ENCODE data around the gene IL9R. TPM values are rescaled to one million over a fixed set of nuclear protein-coding genes. Genes with fewer than 3 reads are reported as not detected.

IL9R gene
- total and polyA plus RNA-seq, 12 donors, result 0.07 to 0.43 (median 0.32) TPM; not detected in 9

GRCh38 chrX:155988859-155989258, 8.6 kb upstream of the IL9R start:
- whole genome bisulfite sequencing, 4 donors, result 64 to 74% (median 70%) methylated on average over 4 of the region's 4 CpGs
- TF ChIP-seq CTCF (IDR thresholded peaks at IDR 0.05), result no peak
- no peak for TF ChIP-seq POLR2A (IDR thresholded peaks at IDR 0.05)

GRCh38 chrX:155993421-155993820, 4.1 kb upstream of the IL9R start:
- TF ChIP-seq POLR2A (IDR thresholded peaks at IDR 0.05), result no peak
- no peak for TF ChIP-seq CTCF (IDR thresholded peaks at IDR 0.05)
- H3K9me3 ChIP-seq (replicated peaks in 1 of 3), result no peaks in the 10 kb centered on the region
- H3K36me3 ChIP-seq (replicated peaks in 1 of 2), result no peaks in the 10 kb centered on the region
- WGBS, 4 donors, result 74 to 92% (median 85%) methylated on average over 2 of the region's 2 CpGs
- no peak overlapping the region for H3K27ac ChIP-seq
- intact Hi-C loops (cut with DNase I), result no loop called here
- no peaks in the 10 kb centered on the region for H3K4me1 ChIP-seq (replicated peaks in 1 of 2)
- no peak overlapping the region for H3K4me3 ChIP-seq
- DNase-seq, result no peak
- no peaks in the 10 kb centered on the region for H3K27me3 ChIP-seq

More at GRCh38 chrX:155988859-155989258, 8.6 kb upstream of the IL9R start:
- no peak for DNase-seq
- no peak overlapping the region for H3K27ac ChIP-seq
- H3K4me1 ChIP-seq (replicated peaks in 1 of 2), result no peaks in the 10 kb centered on the region
- H3K4me3 ChIP-seq, result no peak overlapping the region
- no peaks in the 10 kb centered on the region for H3K9me3 ChIP-seq (replicated peaks in 1 of 3)
- intact Hi-C loops (cut with DNase I), result no loop called here
- no peaks in the 10 kb centered on the region for H3K36me3 ChIP-seq (replicated peaks in 1 of 2)
- no peaks in the 10 kb centered on the region for H3K27me3 ChIP-seq

GRCh38 chrX:155995321-155995875, 2.1 kb upstream of the IL9R start:
- intact Hi-C loops (cut with DNase I), result no loop called here
- H3K36me3 ChIP-seq (replicated peaks in 1 of 2), result no peaks in the 10 kb centered on the region
- H3K4me3 ChIP-seq, result no peak overlapping the region
- H3K4me1 ChIP-seq (replicated peaks in 1 of 2), result no peaks in the 10 kb centered on the region
- TF ChIP-seq POLR2A (IDR thresholded peaks at IDR 0.05) (no peak), CTCF (IDR thresholded peaks at IDR 0.05) (no peak)
- no peaks in the 10 kb centered on the region for H3K27me3 ChIP-seq
- DNase-seq, result no peak
- no peak overlapping the region for H3K27ac ChIP-seq
- H3K9me3 ChIP-seq (replicated peaks in 1 of 3), result no peaks in the 10 kb centered on the region

GRCh38 chrX:155998116-155998515, 620 bp downstream of the IL9R start:
- no peaks in the 10 kb centered on the region for H3K27me3 ChIP-seq
- no peaks in the 10 kb centered on the region for H3K9me3 ChIP-seq (replicated peaks in 1 of 3)
- TF ChIP-seq POLR2A (IDR thresholded peaks at IDR 0.05) (no peak), CTCF (IDR thresholded peaks at IDR 0.05) (no peak)
- H3K27ac ChIP-seq, result no peak overlapping the region
- H3K36me3 ChIP-seq (replicated peaks in 1 of 2), result no peaks in the 10 kb centered on the region
- DNase-seq, result no peak
- H3K4me1 ChIP-seq (replicated peaks in 1 of 2), result no peaks in the 10 kb centered on the region
- H3K4me3 ChIP-seq, result no peak overlapping the region
- intact Hi-C loops (cut with DNase I), result no loop called here
- WGBS, 4 donors, result 45 to 75% (median 51%) methylated on average over 1 of the region's 1 CpG

Measured in adrenal gland (tissue), 12 donors.